VCaP (cell line): ENCODE data around the gene MAMDC4.

ENCODE experiments used
- H3K27ac ChIP-seq: fragments of 450-650 bp; 2 replicates; pipeline ENCODE4 v1.5.1; 2017
- CTCF ChIP-seq: fragments of 450-650 bp; conservative IDR thresholded peaks from 2 replicates; pipeline ENCODE4 v1.5.1; 2017; ENCODE audit warnings: mild to moderate bottlenecking, moderate library complexity

Gene MAMDC4

GRCh38 chr9:136857581-136858412 is 5.7 kb downstream of the MAMDC4 start:
- TF ChIP-seq CTCF: no peak
- peak overlapping the region; percentile 80 for H3K27ac ChIP-seq

DNA sequence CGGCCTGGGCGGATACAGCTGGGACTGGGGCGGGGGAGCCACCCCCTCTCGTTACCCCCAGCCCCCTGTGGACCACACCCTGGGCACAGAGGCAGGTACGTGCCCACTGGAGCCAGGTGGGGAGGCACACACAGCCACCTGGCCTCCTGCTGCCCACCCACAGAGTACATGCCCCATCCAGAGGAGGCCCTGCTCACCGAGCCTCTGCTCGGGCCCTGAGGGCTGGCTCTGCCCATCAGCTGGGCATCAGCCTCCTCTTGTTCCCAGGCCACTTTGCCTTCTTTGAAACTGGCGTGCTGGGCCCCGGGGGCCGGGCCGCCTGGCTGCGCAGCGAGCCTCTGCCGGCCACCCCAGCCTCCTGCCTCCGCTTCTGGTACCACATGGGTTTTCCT is 6.3 kb downstream of the MAMDC4 start:
- no peak for TF ChIP-seq CTCF
- peak overlapping the region; percentile 80 for H3K27ac ChIP-seq

GRCh38 chr9:136858844-136859757 is 7.0 kb downstream of the MAMDC4 start:
- no peak for TF ChIP-seq CTCF
- peak overlapping the region; percentile 80 for H3K27ac ChIP-seq

GRCh38 chr9:136860529-136860928 is 8.4 kb downstream of the MAMDC4 start:
- peak overlapping the region; percentile 80 for H3K27ac ChIP-seq
- TF ChIP-seq CTCF: no peak

DNA sequence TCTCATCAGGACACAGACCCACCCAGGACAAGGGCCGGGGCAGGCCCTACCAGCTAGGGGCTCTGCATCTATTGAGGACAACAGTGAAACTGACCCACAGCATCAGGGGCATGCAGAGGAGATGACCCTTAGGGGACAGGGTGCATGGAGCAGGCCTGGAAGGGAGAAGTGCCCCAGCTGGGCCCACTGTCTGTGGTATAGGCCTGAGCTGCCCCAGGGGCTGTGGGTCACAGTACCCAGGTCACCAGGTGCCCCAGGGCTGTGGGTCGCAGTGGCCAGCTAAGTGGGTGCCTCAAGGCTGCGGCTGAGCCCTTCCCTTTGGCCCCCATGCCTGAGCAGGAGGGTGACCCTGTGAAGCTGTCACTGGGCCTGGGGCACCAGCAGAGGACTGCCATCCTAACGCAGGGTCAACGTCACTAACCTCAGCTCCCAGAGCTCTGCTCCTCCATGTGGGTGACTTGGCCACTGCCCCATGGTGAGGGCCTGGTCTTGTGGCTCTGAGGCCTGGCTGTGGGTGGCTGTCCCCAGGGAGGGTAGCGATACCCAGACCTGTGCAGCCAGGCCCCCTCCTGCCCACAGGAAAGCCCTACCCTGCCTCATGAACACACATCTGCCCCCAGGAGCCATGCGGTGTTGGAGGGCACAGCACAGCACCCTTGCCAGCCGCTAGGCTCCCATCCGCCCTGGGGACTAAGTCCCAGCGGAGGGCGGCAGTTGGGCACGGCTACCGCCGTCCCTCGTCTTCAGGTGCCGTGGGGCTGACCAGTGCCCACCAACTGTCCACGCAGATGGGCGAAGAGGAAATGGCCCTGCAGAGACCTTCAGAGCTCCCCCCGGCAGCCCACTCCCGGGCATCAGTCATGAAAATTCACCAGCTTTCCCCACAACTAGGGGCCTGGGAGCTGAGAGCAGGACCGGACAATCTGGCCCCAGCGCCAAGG is 9.1 kb downstream of the MAMDC4 start:
- no peak for TF ChIP-seq CTCF
- H3K27ac ChIP-seq: peak overlapping the region; percentile 80

GRCh38 chr9:136861874-136862457 is 9.8 kb downstream of the MAMDC4 start:
- H3K27ac ChIP-seq: peak overlapping the region; percentile 80
- no peak for TF ChIP-seq CTCF
